SK-N-SH (cell line): Measurements from ENCODE around the gene RFXANK. TPM values are rescaled to one million over a fixed set of nuclear protein-coding genes. Genes with fewer than 3 reads are reported as not detected.

Experiments used
- CTCF ChIA-PET: fragments of 300-600, 350-600 bp; formaldehyde crosslinking; extraction: SDS; loops from one replicate; lab custom pipeline; 2021; lab: Yijun Ruan, JAX
- POLR2A ChIA-PET: fragments of 350-600 bp; sonication (Branson Sonifier 250); formaldehyde crosslinking; extraction: SDS; loops from one replicate; lab custom pipeline; 2020; ENCODE audit warnings: antibody characterized with exemption, inconsistent platforms; lab: Yijun Ruan, JAX
- DNase-seq: peaks from one replicate; pipeline ENCODE4 v3.0.0; 2012
- H2AFZ ChIP-seq: fragments of 200-600 bp; sonication (generic); 2 replicates; pipeline ENCODE4 v1.8.1; 2016; ENCODE audit warnings: antibody characterized with exemption, mild to moderate bottlenecking, low read depth
- H3F3A ChIP-seq: fragments of 200-600 bp; sonication (generic); replicated peaks from 2 replicates; pipeline ENCODE3; 2016; ENCODE audit warnings: antibody characterized with exemption, mild to moderate bottlenecking; ENCODE audit not compliant: insufficient read depth
- H3K27ac ChIP-seq, 2 experiments: fragments of 200-500 bp in 1 of 2; fragments of 200-600 bp in 1 of 2; sonication (Bioruptor generic) in 1 of 2; sonication (generic), shearing (Covaris generic) in 1 of 2; 2 replicates each; pipeline versions ENCODE4 v1.5.1 to v1.6.1; 2014 to 2016; ENCODE audit warnings: low read depth in 2 of 2, inconsistent platforms in 1 of 2, low read length in 1 of 2, mild to moderate bottlenecking in 1 of 2, mixed read lengths in 1 of 2
- H3K27me3 ChIP-seq: fragments of 200-600 bp; sonication (generic), shearing (Covaris generic); 2 replicates; pipeline ENCODE4 v1.6.1; 2016; ENCODE audit warnings: mixed run types; ENCODE audit not compliant: insufficient read depth
- H3K36me3 ChIP-seq, 2 experiments: fragments of 200-500 bp in 1 of 2; fragments of 200-600 bp in 1 of 2; sonication (Bioruptor generic) in 1 of 2; sonication (generic) in 1 of 2; replicated peaks in 1 of 2; 2 replicates each; pipeline versions ENCODE3 to v1.5.1; 2014 to 2016; ENCODE audit warnings: low read length in 1 of 2, mild to moderate bottlenecking in 1 of 2; ENCODE audit not compliant: insufficient read depth in 2 of 2, control insufficient read depth in 1 of 2
- H3K4me1 ChIP-seq, 2 experiments: fragments of 200-500 bp in 1 of 2; fragments of 200-600 bp in 1 of 2; sonication (Bioruptor generic) in 1 of 2; sonication (generic), shearing (Covaris generic) in 1 of 2; 2 replicates each; pipeline versions ENCODE4 v1.5.1 to v1.6.1; 2014 to 2016; ENCODE audit warnings: low read depth in 1 of 2, low read length in 1 of 2, mixed run types in 1 of 2; ENCODE audit not compliant: insufficient read depth in 2 of 2, control insufficient read depth in 1 of 2
- H3K4me2 ChIP-seq: fragments of 200-600 bp; sonication (generic), shearing (Covaris generic); 2 replicates; pipeline ENCODE4 v1.6.1; 2017; ENCODE audit warnings: mixed run types
- H3K4me3 ChIP-seq, 2 experiments: fragments of 200-500 bp in 1 of 2; fragments of 200-600 bp in 1 of 2; sonication (Bioruptor generic) in 1 of 2; sonication (generic), shearing (Covaris generic) in 1 of 2; 2 replicates each; pipeline versions ENCODE4 v1.5.1 to v1.8.1; 2014 to 2016; ENCODE audit warnings: low read depth in 2 of 2, inconsistent platforms in 1 of 2, low read length in 1 of 2, mild to moderate bottlenecking in 1 of 2, mixed read lengths in 1 of 2, moderate library complexity in 1 of 2
- H3K79me2 ChIP-seq: fragments of 200-600 bp; sonication (generic); 2 replicates; pipeline ENCODE4 v1.8.1; 2017; ENCODE audit warnings: mild to moderate bottlenecking; ENCODE audit not compliant: insufficient read depth
- H3K9ac ChIP-seq: fragments of 200-600 bp; sonication (generic); 2 replicates; pipeline ENCODE4 v1.6.1; 2017; ENCODE audit warnings: mixed run types
- H3K9me2 ChIP-seq: fragments of 200-600 bp; sonication (generic); 2 replicates; pipeline ENCODE4 v1.6.1; 2017; ENCODE audit warnings: mixed run types
- H3K9me3 ChIP-seq: fragments of 200-600 bp; sonication (generic); 2 replicates; pipeline ENCODE4 v1.6.1; 2017; ENCODE audit warnings: mixed run types, mild to moderate bottlenecking, moderate library complexity
- H4K20me1 ChIP-seq: fragments of 200-600 bp; sonication (generic); 2 replicates; pipeline ENCODE4 v1.6.1; 2017; ENCODE audit warnings: mild to moderate bottlenecking, mixed run types; ENCODE audit not compliant: insufficient read depth
- CHD2 ChIP-seq: fragments of 150-350 bp; IDR thresholded peaks from 2 replicates; pipeline ENCODE4 v1.6.1; 2018; ENCODE audit warnings: low read length; ENCODE audit not compliant: partially characterized antibody
- EP300 ChIP-seq, 2 experiments: IDR thresholded peaks; 2 replicates each; pipeline versions ENCODE4 v1.4.0 to v1.6.1; 2012; ENCODE audit warnings: borderline replicate concordance in 1 of 2, low read depth in 1 of 2, low read length in 1 of 2
- EZH2phosphoT487 ChIP-seq: fragments of 200-600 bp; sonication (generic); IDR thresholded peaks from 2 replicates; pipeline ENCODE4 v1.6.1; 2017; ENCODE audit warnings: low read depth, mixed run types, mild to moderate bottlenecking, antibody characterized with exemption, moderate library complexity, borderline replicate concordance
- FOXJ3 ChIP-seq: sonication (generic); formaldehyde crosslinking; IDR thresholded peaks from 2 replicates; pipeline ENCODE4 v1.5.1; 2020; ENCODE audit warnings: mild to moderate bottlenecking, missing genetic modification reagents
- NFIC ChIP-seq: IDR thresholded peaks from 2 replicates; pipeline ENCODE4 v1.4.0; 2012; ENCODE audit warnings: borderline replicate concordance
- RXRA ChIP-seq: IDR thresholded peaks from 2 replicates; pipeline ENCODE4 v1.4.0; 2012; ENCODE audit warnings: low read depth, mild to moderate bottlenecking, borderline replicate concordance
- TCF12 ChIP-seq: IDR thresholded peaks from 2 replicates; pipeline ENCODE4 v1.4.0; 2012
- TEAD4 ChIP-seq: IDR thresholded peaks from 2 replicates; pipeline ENCODE4 v1.4.0; 2012; ENCODE audit warnings: mild to moderate bottlenecking, borderline replicate concordance; ENCODE audit not compliant: insufficient read depth
- YY1 ChIP-seq: IDR thresholded peaks from 2 replicates; pipeline ENCODE4 v1.4.0; 2012; ENCODE audit warnings: low read depth, mild to moderate bottlenecking
- WGBS: methylation state at CpG from one replicate; pipeline ENCODE4 v1.1.6; 2017; ENCODE audit warnings: low lambda C conversion rate; 5-methylcytosine and 5-hydroxymethylcytosine counted together
- polyA plus RNA-seq, 3 experiments: library from polyadenylated mRNA; depleted of rRNA; stranded (reverse); fragments of >200 nt; gene quantifications; 2 replicates each; pipeline ENCODE4 v1.2.3, GENCODE V29; 2012
- TF ChIP-seq, protein P1 (sequence below): IDR thresholded peaks from 2 replicates; pipeline ENCODE4 v1.4.0; 2012; ENCODE audit warnings: low read depth
- TF ChIP-seq, protein P2 (sequence below): IDR thresholded peaks from 2 replicates; pipeline ENCODE4 v1.4.0; 2012; ENCODE audit warnings: low read depth, borderline replicate concordance
- TF ChIP-seq, protein P3 (sequence below): IDR thresholded peaks from 2 replicates; pipeline ENCODE4 v1.4.0; 2012; ENCODE audit warnings: low read depth, borderline replicate concordance

The RFXANK gene
- polyA plus RNA-seq, 1 of the 3 experiments (the other 2 are of a cell fraction): 117 TPM

DNA sequence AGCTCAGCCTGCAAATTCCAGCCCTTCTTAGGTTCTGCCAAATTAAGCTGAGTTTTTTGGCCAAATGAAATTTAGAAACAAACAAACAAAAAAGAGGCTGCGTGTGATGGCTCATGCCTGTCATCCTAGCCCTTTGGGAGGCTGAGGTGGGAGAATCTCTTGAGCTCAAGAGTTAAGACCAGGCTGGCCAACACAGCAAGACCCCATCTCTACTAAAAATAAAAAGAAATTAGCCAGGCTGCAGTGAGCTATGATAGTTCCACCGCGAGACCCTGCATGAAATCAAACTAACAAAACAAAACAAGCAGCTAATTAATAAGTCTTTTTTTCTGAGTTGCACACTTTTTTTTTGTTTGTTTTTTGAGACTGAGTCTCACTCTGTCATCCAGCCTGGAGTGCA lies 37.6 kb downstream of the RFXANK start:
- no peak for TF ChIP-seq YY1
- Histone ChIP-seq H3K4me2 (no peak overlapping the region), H2AFZ (no peak overlapping the region), H3F3A (no peaks in the 10 kb centered on the region), H3K36me3 (no peaks in the 10 kb centered on the region), H3K4me3 (no peak overlapping the region), H3K79me2 (no peaks in the 10 kb centered on the region), H3K4me1 (no peaks in the 10 kb centered on the region), H4K20me1 (no peaks in the 10 kb centered on the region), H3K9me3 (peaks cover 5% of the 10 kb centered on the region), H3K9ac (no peak overlapping the region), H3K27me3 (no peaks in the 10 kb centered on the region), H3K9me2 (no peaks in the 10 kb centered on the region), H3K27ac (no peak overlapping the region)
- no peak for DNase-seq
- POLR2A ChIA-PET: no interaction called here
- CTCF ChIA-PET: interaction anchor here (0.7 to 1.1 kb wide), 4 partner anchors 10 to 84 kb away, joined by 3 to 4 read pairs (median 4); no protein-coding TSS in a partner anchor
- 74% methylated on average over 3 of the region's 3 CpGs for WGBS

DNA sequence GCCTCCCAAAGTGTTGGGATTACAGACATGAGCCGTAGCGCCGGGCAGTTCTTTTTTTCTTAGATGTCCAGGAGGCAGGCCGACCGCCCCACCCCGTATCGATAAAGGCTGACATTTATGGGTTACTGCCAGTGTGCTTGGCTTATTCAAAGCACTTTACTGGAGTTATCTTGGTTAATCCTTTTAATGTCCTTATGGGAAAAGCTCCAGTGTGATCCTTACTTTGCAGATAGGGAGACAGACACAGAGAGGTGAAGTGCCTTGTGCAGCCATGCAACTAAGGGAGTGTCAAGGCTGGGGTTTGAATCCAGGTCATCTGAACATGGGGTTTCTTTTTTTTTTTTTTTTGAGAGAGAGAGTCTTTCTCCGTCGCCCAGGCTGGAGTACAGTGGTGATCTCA lies 38.9 kb downstream of the RFXANK start:
- ChIA-PET CTCF (interaction anchor here (1.1 kb wide), 1 partner anchor 111 kb away, joined by 3 read pairs; no protein-coding TSS in a partner anchor), POLR2A (no interaction called here)
- H3K9me2 ChIP-seq: no peaks in the 10 kb centered on the region
- H3K27ac ChIP-seq: no peak overlapping the region
- H3K4me1 ChIP-seq: no peaks in the 10 kb centered on the region
- H4K20me1 ChIP-seq: no peaks in the 10 kb centered on the region
- no peak overlapping the region for H3K4me3 ChIP-seq
- no peaks in the 10 kb centered on the region for H3F3A ChIP-seq
- TF ChIP-seq TEAD4 (no peak), EZH2phosphoT487 (no peak), FOXJ3 (CRISPR knock-in tag) (no peak), TCF12 (no peak), RXRA (no peak), EP300 (IDR thresholded peaks at IDR 0.05; ENCODE audit: borderline replicate concordance in 1 of 2, low read depth in 1 of 2, low read length in 1 of 2) (no peak), NFIC (no peak), CHD2 (no peak)
- TF ChIP-seq, protein P1, sequence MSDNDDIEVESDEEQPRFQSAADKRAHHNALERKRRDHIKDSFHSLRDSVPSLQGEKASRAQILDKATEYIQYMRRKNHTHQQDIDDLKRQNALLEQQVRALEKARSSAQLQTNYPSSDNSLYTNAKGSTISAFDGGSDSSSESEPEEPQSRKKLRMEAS: no peak
- TF ChIP-seq, protein P2, sequence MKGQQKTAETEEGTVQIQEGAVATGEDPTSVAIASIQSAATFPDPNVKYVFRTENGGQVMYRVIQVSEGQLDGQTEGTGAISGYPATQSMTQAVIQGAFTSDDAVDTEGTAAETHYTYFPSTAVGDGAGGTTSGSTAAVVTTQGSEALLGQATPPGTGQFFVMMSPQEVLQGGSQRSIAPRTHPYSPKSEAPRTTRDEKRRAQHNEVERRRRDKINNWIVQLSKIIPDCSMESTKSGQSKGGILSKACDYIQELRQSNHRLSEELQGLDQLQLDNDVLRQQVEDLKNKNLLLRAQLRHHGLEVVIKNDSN: no peak
- TF ChIP-seq, protein P3, sequence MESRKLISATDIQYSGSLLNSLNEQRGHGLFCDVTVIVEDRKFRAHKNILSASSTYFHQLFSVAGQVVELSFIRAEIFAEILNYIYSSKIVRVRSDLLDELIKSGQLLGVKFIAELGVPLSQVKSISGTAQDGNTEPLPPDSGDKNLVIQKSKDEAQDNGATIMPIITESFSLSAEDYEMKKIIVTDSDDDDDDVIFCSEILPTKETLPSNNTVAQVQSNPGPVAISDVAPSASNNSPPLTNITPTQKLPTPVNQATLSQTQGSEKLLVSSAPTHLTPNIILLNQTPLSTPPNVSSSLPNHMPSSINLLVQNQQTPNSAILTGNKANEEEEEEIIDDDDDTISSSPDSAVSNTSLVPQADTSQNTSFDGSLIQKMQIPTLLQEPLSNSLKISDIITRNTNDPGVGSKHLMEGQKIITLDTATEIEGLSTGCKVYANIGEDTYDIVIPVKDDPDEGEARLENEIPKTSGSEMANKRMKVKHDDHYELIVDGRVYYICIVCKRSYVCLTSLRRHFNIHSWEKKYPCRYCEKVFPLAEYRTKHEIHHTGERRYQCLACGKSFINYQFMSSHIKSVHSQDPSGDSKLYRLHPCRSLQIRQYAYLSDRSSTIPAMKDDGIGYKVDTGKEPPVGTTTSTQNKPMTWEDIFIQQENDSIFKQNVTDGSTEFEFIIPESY: no peak
- H3K4me2 ChIP-seq: no peak overlapping the region
- H3K27me3 ChIP-seq: no peaks in the 10 kb centered on the region
- no peak overlapping the region for H2AFZ ChIP-seq
- no peak overlapping the region for H3K9ac ChIP-seq
- 83% methylated on average over 9 of the region's 9 CpGs for WGBS
- H3K79me2 ChIP-seq: no peaks in the 10 kb centered on the region
- DNase-seq: no peak
- H3K36me3 ChIP-seq: no peaks in the 10 kb centered on the region
- H3K9me3 ChIP-seq: peaks cover 7% of the 10 kb centered on the region
